HepG2 (cell line): ENCODE measurements around the gene SCAI. TPM values are rescaled to one million over a fixed set of nuclear protein-coding genes. Genes with fewer than 3 reads are reported as not detected.

Source experiments
- BATF2 ChIP-seq: sonication (generic); formaldehyde crosslinking; IDR thresholded peaks from 2 replicates; pipeline ENCODE4 v1.8.0; 2022; ENCODE audit warnings: mild to moderate bottlenecking, missing genetic modification reagents, moderate library complexity
- DNMT1 ChIP-seq: sonication (generic); formaldehyde crosslinking; IDR thresholded peaks from 2 replicates; pipeline ENCODE4 v1.5.1; 2020; ENCODE audit warnings: mild to moderate bottlenecking, missing genetic modification reagents
- ETV6 ChIP-seq: sonication (generic); formaldehyde crosslinking; conservative IDR thresholded peaks from 2 replicates; pipeline ENCODE4 v1.4.0; 2020; ENCODE audit warnings: missing genetic modification reagents
- HIC2 ChIP-seq: sonication (generic); formaldehyde crosslinking; IDR thresholded peaks from 2 replicates; pipeline ENCODE4 v1.9.0; 2022; ENCODE audit warnings: low read depth, missing genetic modification reagents
- MEF2D ChIP-seq: sonication (generic); formaldehyde crosslinking; IDR thresholded peaks from 2 replicates; pipeline ENCODE4 v1.5.1; 2020; ENCODE audit warnings: mild to moderate bottlenecking, missing genetic modification reagents
- MLXIP ChIP-seq: sonication (generic); formaldehyde crosslinking; IDR thresholded peaks from 2 replicates; pipeline ENCODE4 v1.9.0; 2021; ENCODE audit warnings: missing genetic modification reagents, borderline replicate concordance
- NFYB ChIP-seq: sonication (generic); formaldehyde crosslinking; IDR thresholded peaks from 2 replicates; pipeline ENCODE4 v1.4.0; 2020; ENCODE audit warnings: missing genetic modification reagents
- NONO ChIP-seq, 2 experiments: fragments of 450-650 bp in 1 of 2; sonication (generic) in 1 of 2; formaldehyde crosslinking in 1 of 2; IDR thresholded peaks in 1 of 2; conservative IDR thresholded peaks in 1 of 2; 2 replicates each; pipeline versions ENCODE4 v1.6.1 to v1.8.0; 2017 to 2022; ENCODE audit warnings: mild to moderate bottlenecking in 1 of 2, missing genetic modification reagents in 1 of 2, moderate library complexity in 1 of 2
- REL ChIP-seq: sonication (generic); formaldehyde crosslinking; conservative IDR thresholded peaks from 2 replicates; pipeline ENCODE4 v1.8.0; 2022; ENCODE audit warnings: mild to moderate bottlenecking, missing genetic modification reagents, moderate library complexity
- SMARCE1 ChIP-seq: fragments of 450-650 bp; IDR thresholded peaks from 2 replicates; pipeline ENCODE4 v1.6.1; 2017; ENCODE audit warnings: borderline replicate concordance
- TAF1 ChIP-seq: sonication (generic); formaldehyde crosslinking; IDR thresholded peaks from 2 replicates; pipeline ENCODE4 v1.4.0; 2020; ENCODE audit warnings: missing genetic modification reagents
- TRIM22 ChIP-seq: fragments of 450-650 bp; IDR thresholded peaks from 2 replicates; pipeline ENCODE4 v1.6.1; 2017
- ZFP62 ChIP-seq: sonication (generic); formaldehyde crosslinking; IDR thresholded peaks from 2 replicates; pipeline ENCODE4 v1.4.0; 2020; ENCODE audit warnings: missing genetic modification reagents
- ZMAT5 ChIP-seq: sonication (generic); formaldehyde crosslinking; IDR thresholded peaks from 2 replicates; pipeline ENCODE4 v1.5.0; 2020; ENCODE audit warnings: mild to moderate bottlenecking, low read depth, missing genetic modification reagents, borderline replicate concordance
- ZNF414 ChIP-seq: sonication (generic); formaldehyde crosslinking; IDR thresholded peaks from 2 replicates; pipeline ENCODE4 v1.5.0; 2020; ENCODE audit warnings: missing genetic modification reagents
- ZNF441 ChIP-seq: sonication (generic); formaldehyde crosslinking; IDR thresholded peaks from 2 replicates; pipeline ENCODE4 v1.7.0; 2021; ENCODE audit warnings: missing genetic modification reagents, borderline replicate concordance
- polyA plus RNA-seq, 8 experiments: library from polyadenylated mRNA; depleted of rRNA in 3 of 8; stranded (reverse) in 7 of 8; unstranded in 1 of 8; fragments of >200 nt; fragmentation: Illumina TruSeq in 4 of 8; extraction: Trizol in 4 of 8; gene quantifications; 2 replicates each; pipeline versions ENCODE4 v1.2.1 to v1.2.3, GENCODE V29; 2011 to 2016; ENCODE audit warnings: low read depth in 4 of 8, missing spikeins in 1 of 8, mixed read lengths in 1 of 8; ENCODE audit not compliant: insufficient read depth in 1 of 8
- total RNA-seq, 5 experiments: library from RNA; depleted of rRNA; stranded (reverse); fragments of >200 nt; fragmentation: Illumina TruSeq; extraction: Trizol; gene quantifications; 2 replicates each; pipeline ENCODE4 v1.2.3, GENCODE V29; 2016; ENCODE audit warnings: low read depth in 1 of 5

The SCAI gene
- total and polyA plus RNA-seq, 2 of the 13 experiments (the other 11 are each of a cell fraction or from before 2014, with no cell fraction given) = 4.4 to 8.4 TPM

GRCh38 chr9:124940894-124941678 is 202.2 kb downstream of the SCAI start, which contains the start of gene GOLGA1 (continued):
- TF ChIP-seq BATF2 = 0 out of 2 replicates have a peak, but pooled peaks have one; percentile 16
- TF ChIP-seq REL (CRISPR knock-in tag) = peak; percentile 85; the same call in 1 of the 2 replicates
- no peak for TF ChIP-seq MLXIP
- TF ChIP-seq MEF2D (CRISPR knock-in tag) = peak; percentile 32; the same call in 1 of the 2 replicates
- no peak for TF ChIP-seq HIC2 (CRISPR knock-in tag)
- TF ChIP-seq TRIM22 = no peak
- TF ChIP-seq ZFP62 (CRISPR knock-in tag) = no peak
- peak; percentile 39; the same call in 1 of the 2 replicates for TF ChIP-seq NFYB (CRISPR knock-in tag)
- TF ChIP-seq TAF1 (CRISPR knock-in tag) = peak; percentile 80
- TF ChIP-seq DNMT1 = no peak
- no peak for TF ChIP-seq SMARCE1
- no peak for TF ChIP-seq NONO (IDR thresholded peaks at IDR 0.05)
- TF ChIP-seq NONO (CRISPR knock-in tag; conservative IDR thresholded peaks at IDR 0.05) = peak; percentile 93
- TF ChIP-seq ETV6 (CRISPR knock-in tag) = peak; percentile 20; the same call in 1 of the 2 replicates
- TF ChIP-seq ZMAT5 (CRISPR knock-in tag) = no peak
- TF ChIP-seq ZNF414 (CRISPR knock-in tag) = peak; percentile 87; the same call in 1 of the 2 replicates
- TF ChIP-seq ZNF441 = peak; percentile 40; the same call in 1 of the 2 replicates
